IMR-90 (cell line): ENCODE results near the gene UST. TPM values are rescaled to one million over a fixed set of nuclear protein-coding genes. Genes with fewer than 3 reads are reported as not detected.

Source experiments
- ATAC-seq: fragments of 200-7000 bp; cut with Tn5 transposase; 2 replicates; pipeline ENCODE4 v1.9.1; 2020; ENCODE audit warnings: low read depth, mild to moderate bottlenecking, moderate library complexity
- BruUV-seq: library from RNA; stranded (reverse); fragments of 400-500 nt; replicated peaks from 2 replicates; lab custom pipeline; 2021; lab: Mats Ljungman, UMichigan
- CTCF ChIA-PET: fragments of 300-600 bp; formaldehyde crosslinking; extraction: SDS; loops from one replicate; lab custom pipeline; 2021; ENCODE audit warnings: antibody characterized with exemption; lab: Yijun Ruan, JAX
- POLR2A ChIA-PET: fragments of 300-600 bp; sonication (Branson Sonifier 250); formaldehyde crosslinking; loops from one replicate; lab custom pipeline; 2022; ENCODE audit warnings: antibody characterized with exemption; ENCODE audit not compliant: unreplicated experiment; lab: Charles Lee
- DNase-seq: peaks from one replicate; pipeline ENCODE4 v3.0.0; 2013
- H2AFZ ChIP-seq: replicated peaks from 2 replicates; pipeline ENCODE3; 2013; ENCODE audit warnings: low read length, mild to moderate bottlenecking; ENCODE audit not compliant: poor library complexity
- H2AK5ac ChIP-seq: 2 replicates; pipeline ENCODE4 v1.6.1; 2013; ENCODE audit warnings: low read depth, low read length, inconsistent platforms
- H2AK9ac ChIP-seq: replicated peaks from 2 replicates; pipeline ENCODE3; 2013; ENCODE audit warnings: mild to moderate bottlenecking, low read depth, low read length, moderate library complexity; ENCODE audit not compliant: poor library complexity
- H2BK120ac ChIP-seq: 2 replicates; pipeline ENCODE4 v1.6.1; 2013; ENCODE audit warnings: low read depth, low read length, inconsistent platforms
- H2BK15ac ChIP-seq: 3 replicates; pipeline ENCODE4 v1.6.1; 2013; ENCODE audit warnings: low read depth, low read length, inconsistent platforms
- H2BK20ac ChIP-seq: 2 replicates; pipeline ENCODE4 v1.6.1; 2013; ENCODE audit warnings: low read depth, mild to moderate bottlenecking, inconsistent platforms, low read length, moderate library complexity
- H2BK5ac ChIP-seq: 2 replicates; pipeline ENCODE4 v1.6.1; 2013; ENCODE audit warnings: mild to moderate bottlenecking, low read depth, low read length, inconsistent platforms; ENCODE audit not compliant: poor library complexity, severe bottlenecking
- H3K14ac ChIP-seq: replicated peaks from 2 replicates; pipeline ENCODE4 v1.6.1; 2013; ENCODE audit warnings: low read depth, low read length, inconsistent platforms
- H3K18ac ChIP-seq: 2 replicates; pipeline ENCODE4 v1.6.1; 2013; ENCODE audit warnings: low read depth, low read length, control low read depth
- H3K23ac ChIP-seq: 2 replicates; pipeline ENCODE4 v1.6.1; 2013; ENCODE audit warnings: low read depth, low read length, inconsistent platforms
- H3K27ac ChIP-seq: 2 replicates; pipeline ENCODE4 v1.5.1; 2013; ENCODE audit warnings: mild to moderate bottlenecking, control low read depth, low read length; ENCODE audit not compliant: insufficient read depth
- H3K27me3 ChIP-seq: 2 replicates; pipeline ENCODE4 v1.6.1; 2013; ENCODE audit warnings: low read length; ENCODE audit not compliant: control insufficient read depth, insufficient read depth
- H3K36me3 ChIP-seq: 2 replicates; pipeline ENCODE4 v1.6.1; 2013; ENCODE audit warnings: low read length, mixed read lengths; ENCODE audit not compliant: control insufficient read depth, insufficient read depth
- H3K4ac ChIP-seq: 2 replicates; pipeline ENCODE4 v1.6.1; 2013; ENCODE audit warnings: low read depth, low read length, inconsistent platforms
- H3K4me1 ChIP-seq: 2 replicates; pipeline ENCODE4 v1.6.1; 2013; ENCODE audit warnings: low read length, mixed read lengths; ENCODE audit not compliant: control insufficient read depth, insufficient read depth
- H3K4me2 ChIP-seq: 2 replicates; pipeline ENCODE4 v1.6.1; 2013; ENCODE audit warnings: low read depth, mild to moderate bottlenecking, control low read depth, low read length, moderate library complexity
- H3K4me3 ChIP-seq: 2 replicates; pipeline ENCODE4 v1.5.1; 2013; ENCODE audit warnings: low read depth, mild to moderate bottlenecking, control low read depth, low read length, moderate library complexity; ENCODE audit not compliant: insufficient read depth
- H3K56ac ChIP-seq: 2 replicates; pipeline ENCODE4 v1.6.1; 2013; ENCODE audit warnings: low read length, inconsistent platforms; ENCODE audit not compliant: insufficient read depth; ENCODE audit errors: extremely low read depth
- H3K79me1 ChIP-seq, 2 experiments: 2 replicates each; pipeline ENCODE4 v1.6.1; 2013; ENCODE audit warnings: low read length in 2 of 2, inconsistent platforms in 1 of 2, low read depth in 1 of 2
- H3K9ac ChIP-seq: 2 replicates; pipeline ENCODE4 v1.6.1; 2013; ENCODE audit warnings: low read depth, low read length, control low read depth
- H3K9me1 ChIP-seq: 2 replicates; pipeline ENCODE4 v1.6.1; 2013; ENCODE audit warnings: low read length, inconsistent platforms; ENCODE audit not compliant: insufficient read depth
- H3K9me3 ChIP-seq: 2 replicates; pipeline ENCODE4 v1.6.1; 2013; ENCODE audit warnings: low read length; ENCODE audit not compliant: control insufficient read depth, insufficient read depth
- H4K20me1 ChIP-seq: 2 replicates; pipeline ENCODE4 v1.6.1; 2013; ENCODE audit warnings: low read length, inconsistent platforms; ENCODE audit not compliant: insufficient read depth
- H4K5ac ChIP-seq: 2 replicates; pipeline ENCODE4 v1.6.1; 2013; ENCODE audit warnings: mild to moderate bottlenecking, low read depth, low read length, control low read depth
- H4K8ac ChIP-seq, 2 experiments: 2 replicates each; pipeline ENCODE4 v1.6.1; 2013; ENCODE audit warnings: low read depth in 2 of 2, low read length in 2 of 2, control low read depth in 1 of 2, inconsistent platforms in 1 of 2
- H4K91ac ChIP-seq: 2 replicates; pipeline ENCODE4 v1.6.1; 2013; ENCODE audit warnings: low read depth, low read length, inconsistent platforms; ENCODE audit not compliant: insufficient read depth
- BHLHE40 ChIP-seq: fragments of 150-350 bp; IDR thresholded peaks from 2 replicates; pipeline ENCODE4 v1.6.1; 2016; ENCODE audit warnings: mild to moderate bottlenecking, low read depth, low read length
- CEBPB ChIP-seq: IDR thresholded peaks from 2 replicates; pipeline ENCODE4 v1.6.1; 2012; ENCODE audit warnings: low read depth, low read length, improper control_type of control experiment
- CTCF ChIP-seq: conservative IDR thresholded peaks from 2 replicates; pipeline ENCODE4 v1.5.1; 2012; ENCODE audit warnings: mild to moderate bottlenecking, low read depth, low read length, improper control_type of control experiment
- ELK1 ChIP-seq: fragments of 150-350 bp; IDR thresholded peaks from 2 replicates; pipeline ENCODE4 v1.6.1; 2016; ENCODE audit warnings: low read depth, mild to moderate bottlenecking, low read length, moderate library complexity, borderline replicate concordance
- FOS ChIP-seq: fragments of 150-350 bp; IDR thresholded peaks from 2 replicates; pipeline ENCODE4 v1.6.1; 2016; ENCODE audit warnings: low read depth, low read length
- MAFK ChIP-seq: IDR thresholded peaks from 2 replicates; pipeline ENCODE4 v1.6.1; 2012; ENCODE audit warnings: low read depth, low read length, improper control_type of control experiment
- MAZ ChIP-seq: IDR thresholded peaks from 2 replicates; pipeline ENCODE4 v1.6.1; 2012; ENCODE audit warnings: low read depth, mild to moderate bottlenecking, low read length, improper control_type of control experiment, moderate library complexity, borderline replicate concordance
- MXI1 ChIP-seq: IDR thresholded peaks from 2 replicates; pipeline ENCODE4 v1.6.1; 2012; ENCODE audit warnings: low read depth, mild to moderate bottlenecking, low read length, moderate library complexity, borderline replicate concordance
- NFE2L2 ChIP-seq: fragments of 150-350 bp; IDR thresholded peaks from 2 replicates; pipeline ENCODE4 v1.6.1; 2016; ENCODE audit warnings: low read depth, mild to moderate bottlenecking, low read length
- POLR2A ChIP-seq: IDR thresholded peaks from 2 replicates; pipeline ENCODE4 v1.6.1; 2012; ENCODE audit warnings: mild to moderate bottlenecking, low read depth, low read length
- RAD21 ChIP-seq: IDR thresholded peaks from 2 replicates; pipeline ENCODE4 v1.6.1; 2012; ENCODE audit warnings: low read length, improper control_type of control experiment
- RCOR1 ChIP-seq: IDR thresholded peaks from 2 replicates; pipeline ENCODE4 v1.6.1; 2012; ENCODE audit warnings: mild to moderate bottlenecking, low read length, improper control_type of control experiment; ENCODE audit not compliant: insufficient replicate concordance
- RFX5 ChIP-seq: IDR thresholded peaks from 2 replicates; pipeline ENCODE4 v1.8.0; 2012; ENCODE audit warnings: low read depth, mild to moderate bottlenecking, low read length, moderate library complexity
- SMC3 ChIP-seq: fragments of 150-350 bp; IDR thresholded peaks from 2 replicates; pipeline ENCODE4 v1.6.1; 2016; ENCODE audit warnings: low read depth, mild to moderate bottlenecking, antibody characterized with exemption, low read length, moderate library complexity
- WGBS, 2 experiments: methylation state at CpG; one replicate each; pipeline versions ENCODE4 v1.1.5 to v1.1.7; 2013; ENCODE audit warnings: missing lambda C conversion rate in 2 of 2; ENCODE audit not compliant: insufficient read length in 1 of 2; ENCODE audit errors: extremely low coverage in 2 of 2; 5-methylcytosine and 5-hydroxymethylcytosine counted together
- dilution Hi-C: fragments of 300-500 bp; cut with HindIII; formaldehyde crosslinking; loops from one replicate; pipeline ENCODE4 v1.14.3; 2018; ENCODE audit warnings: low sequenced_read_pairs; ENCODE audit not compliant: unreplicated experiment
- in situ Hi-C: fragments of 300-500 bp; cut with MboI; formaldehyde crosslinking; loops from 3 replicates; pipeline ENCODE4 v1.14.3; 2019; ENCODE audit warnings: low sequenced_read_pairs, inconsistent platforms, mixed read lengths
- intact Hi-C: fragments of 100-400 bp; cut with micrococcal nuclease; formaldehyde crosslinking; loops from 2 replicates; pipeline ENCODE4 v1.10.0; 2022
- polyA plus RNA-seq, 3 experiments: library from polyadenylated mRNA; depleted of rRNA; stranded (reverse); fragments of >200 nt; gene quantifications; 2 replicates each; pipeline ENCODE4 v1.2.3, GENCODE V29; 2012; ENCODE audit warnings: low replicate concordance in 1 of 3
- total RNA-seq: library from RNA; depleted of rRNA; stranded (reverse); fragments of >200 nt; gene quantifications from 2 replicates; pipeline ENCODE4 v1.2.3, GENCODE V29; 2012
- TF ChIP-seq, protein P1 (sequence below): fragments of 150-350 bp; IDR thresholded peaks from 2 replicates; pipeline ENCODE4 v1.6.1; 2017; ENCODE audit warnings: mild to moderate bottlenecking, antibody characterized with exemption, low read length, low read depth

The UST gene
- total and polyA plus RNA-seq, 2 of the 4 experiments (the other 2 are of a cell fraction), result 7.7 to 13.8 TPM

- intact Hi-C loops, result no loop called here
- Histone ChIP-seq H3K4ac (no peak overlapping the region), H3K4me2 (no peak overlapping the region), H4K91ac (no peak overlapping the region), H3K56ac (no peak overlapping the region), H3K36me3 (no peaks in the 10 kb centered on the region; the same call in 1 of the 2 replicates), H4K8ac (no peak overlapping the region), H4K5ac (no peak overlapping the region), H3K27ac (no peak overlapping the region), H3K9me3 (no peaks in the 10 kb centered on the region), H3K9me1 (peaks cover 6% of the 10 kb centered on the region; the same call in 1 of the 2 replicates), H3K27me3 (no peaks in the 10 kb centered on the region), H3K14ac (no peak overlapping the region), H3K4me3 (no peak overlapping the region), H2BK15ac (no peak overlapping the region), H2BK5ac (no peak overlapping the region), H2BK120ac (no peak overlapping the region), H3K23ac (no peak overlapping the region), H2AK5ac (no peak overlapping the region), H3K79me1 (peaks cover 0 to 6% of the 10 kb centered on the region in 2 experiments; a peak in 2 of 4 replicates), H3K9ac (no peak overlapping the region), H3K4me1 (peaks cover 8% of the 10 kb centered on the region), H2AK9ac (no peak overlapping the region), H2AFZ (no peak overlapping the region), H3K18ac (no peak overlapping the region), H4K20me1 (peaks cover 3% of the 10 kb centered on the region), H2BK20ac (no peak overlapping the region)
- dilution Hi-C loops, result no loop called here
- 90% methylated on average over 2 of the region's 13 CpGs; no CpG with 5 or more reads in 1 of the 2 experiments for WGBS, 2 experiments
- BruUV-seq, result no TSS peak
- ATAC-seq (no peak), DNase-seq (no peak)
- TF ChIP-seq RFX5, result no peak
- no peak for TF ChIP-seq MAFK
- no peak for TF ChIP-seq ELK1
- no peak for TF ChIP-seq CEBPB
- TF ChIP-seq BHLHE40, result no peak
- no peak for TF ChIP-seq RAD21
- no peak for TF ChIP-seq SMC3
- TF ChIP-seq POLR2A, result no peak
- TF ChIP-seq MXI1, result no peak
- TF ChIP-seq NFE2L2, result no peak
- TF ChIP-seq, protein P1, sequence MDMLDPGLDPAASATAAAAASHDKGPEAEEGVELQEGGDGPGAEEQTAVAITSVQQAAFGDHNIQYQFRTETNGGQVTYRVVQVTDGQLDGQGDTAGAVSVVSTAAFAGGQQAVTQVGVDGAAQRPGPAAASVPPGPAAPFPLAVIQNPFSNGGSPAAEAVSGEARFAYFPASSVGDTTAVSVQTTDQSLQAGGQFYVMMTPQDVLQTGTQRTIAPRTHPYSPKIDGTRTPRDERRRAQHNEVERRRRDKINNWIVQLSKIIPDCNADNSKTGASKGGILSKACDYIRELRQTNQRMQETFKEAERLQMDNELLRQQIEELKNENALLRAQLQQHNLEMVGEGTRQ, result no peak
- no peak for TF ChIP-seq RCOR1
- no peak for TF ChIP-seq MAZ
- TF ChIP-seq CTCF, result no peak
- no peak for TF ChIP-seq FOS
- in situ Hi-C loops, result no loop called here
- ChIA-PET POLR2A (no interaction called here), CTCF (no interaction called here)
Observed at GRCh38 chr6:148890652-148891404, 144.0 kb downstream of the UST start.
